Neutrophil (primary cell): ENCODE results near the gene SETD1A.

ENCODE experiments used
- H3K27ac ChIP-seq: fragments of 200-600 bp; sonication (generic); 2 replicates; pipeline ENCODE4 v1.5.1; 2016; ENCODE audit warnings: mild to moderate bottlenecking, moderate library complexity
- H3K27me3 ChIP-seq: fragments of 200-600 bp; sonication (generic); 2 replicates; pipeline ENCODE4 v1.6.0; 2016; ENCODE audit warnings: mild to moderate bottlenecking
- H3K36me3 ChIP-seq: fragments of 200-600 bp; sonication (generic); 2 replicates; pipeline ENCODE4 v1.5.1; 2017
- H3K4me1 ChIP-seq, 2 experiments: fragments of 200-600 bp in 1 of 2; sonication (generic) in 1 of 2; 1 replicate in 1 of 2; 2 replicates in 1 of 2; pipeline versions ENCODE4 v1.5.1 to v1.6.1; 2013 to 2016; ENCODE audit warnings: low read depth in 1 of 2, low read length in 1 of 2, mild to moderate bottlenecking in 1 of 2, moderate library complexity in 1 of 2; ENCODE audit not compliant: control insufficient read depth in 1 of 2, insufficient read depth in 1 of 2
- H3K4me3 ChIP-seq, 2 experiments: fragments of 200-600 bp in 1 of 2; sonication (generic) in 1 of 2; 1 replicate in 1 of 2; 2 replicates in 1 of 2; pipeline ENCODE4 v1.5.1; 2013 to 2016; ENCODE audit warnings: low read depth in 1 of 2, low read length in 1 of 2, mild to moderate bottlenecking in 1 of 2, moderate library complexity in 1 of 2
- H3K9me3 ChIP-seq: fragments of 200-600 bp; sonication (generic); 2 replicates; pipeline ENCODE4 v1.5.1; 2016
- CTCF ChIP-seq: fragments of 200-600 bp; sonication (generic); IDR thresholded peaks from 2 replicates; pipeline ENCODE4 v1.5.1; 2016; ENCODE audit warnings: antibody characterized with exemption

Gene SETD1A

GRCh38 chr16:31002250-31002700, 44.7 kb downstream of the SETD1A start:
- peaks cover 5% of the 10 kb centered on the region in 2 experiments for H3K4me1 ChIP-seq
- TF ChIP-seq CTCF = no peak
- no peaks in the 10 kb centered on the region for H3K36me3 ChIP-seq
- H3K9me3 ChIP-seq = no peaks in the 10 kb centered on the region
- no peak overlapping the region for H3K4me3 ChIP-seq
- peaks cover 49% of the 10 kb centered on the region for H3K27me3 ChIP-seq
- H3K27ac ChIP-seq = no peak overlapping the region

- Histone ChIP-seq H3K4me3 (no peak overlapping the region), H3K9me3 (no peaks in the 10 kb centered on the region), H3K36me3 (no peaks in the 10 kb centered on the region), H3K4me1 (no peaks in the 10 kb centered on the region), H3K27me3 (peaks cover 49% of the 10 kb centered on the region), H3K27ac (no peak overlapping the region)
- TF ChIP-seq CTCF = no peak
These were observed 45.3 kb downstream of the SETD1A start for GRCh38 chr16:31002862-31003341.

GRCh38 chr16:31003744-31004143, 46.2 kb downstream of the SETD1A start:
- H3K27me3 ChIP-seq = peaks cover 49% of the 10 kb centered on the region
- no peak overlapping the region for H3K4me3 ChIP-seq
- H3K9me3 ChIP-seq = no peaks in the 10 kb centered on the region
- no peaks in the 10 kb centered on the region for H3K36me3 ChIP-seq
- TF ChIP-seq CTCF = no peak
- no peaks in the 10 kb centered on the region for H3K4me1 ChIP-seq
- no peak overlapping the region for H3K27ac ChIP-seq

- no peak for TF ChIP-seq CTCF
- no peaks in the 10 kb centered on the region for H3K36me3 ChIP-seq
- H3K4me1 ChIP-seq = no peaks in the 10 kb centered on the region
- no peak overlapping the region for H3K27ac ChIP-seq
- H3K27me3 ChIP-seq = peaks cover 54% of the 10 kb centered on the region
- no peak overlapping the region for H3K4me3 ChIP-seq
- no peaks in the 10 kb centered on the region for H3K9me3 ChIP-seq
These were observed 47.1 kb downstream of the SETD1A start for GRCh38 chr16:31004658-31005057.

- no peak for TF ChIP-seq CTCF
- H3K4me3 ChIP-seq = no peak overlapping the region
- H3K9me3 ChIP-seq = no peaks in the 10 kb centered on the region
- peaks cover 63% of the 10 kb centered on the region for H3K27me3 ChIP-seq
- H3K36me3 ChIP-seq = no peaks in the 10 kb centered on the region
- no peaks in the 10 kb centered on the region for H3K4me1 ChIP-seq
- H3K27ac ChIP-seq = no peak overlapping the region
These were observed 48.0 kb downstream of the SETD1A start for GRCh38 chr16:31005350-31006085.
